ENCODE measurements around the gene EVI5. TPM values are rescaled to one million over a fixed set of nuclear protein-coding genes. Genes with fewer than 3 reads are reported as not detected.

Gene EVI5
- total RNA-seq, 1 experiment from 2014 or later: 31.2 TPM

- Mint-ChIP-seq H3K36me3 (ENCODE audit: insufficient read depth, unreplicated experiment) (no peaks in the 10 kb centered on the region), H3K4me1 (ENCODE audit: low read depth, unreplicated experiment) (peaks cover 23% of the 10 kb centered on the region), H3K4me3 (ENCODE audit: unreplicated experiment) (no peak overlapping the region), H3K27me3 (ENCODE audit: insufficient read depth, unreplicated experiment) (no peaks in the 10 kb centered on the region), H3K27ac (ENCODE audit: unreplicated experiment) (no peak overlapping the region), H3K9me3 (ENCODE audit: unreplicated experiment) (peaks cover 18% of the 10 kb centered on the region)
- intact Hi-C loops (cut with micrococcal nuclease; ENCODE audit: unreplicated experiment): no loop called here
- CTCF ChIA-PET: no interaction called here
- Histone ChIP-seq H3K4me3 (ENCODE audit: low read depth, low read length) (no peak overlapping the region), H3K36me3 (ENCODE audit: control insufficient read depth, insufficient read depth, low read length) (no peaks in the 10 kb centered on the region), H3K9me3 (no peaks in the 10 kb centered on the region), H3K4me1 (peaks cover 33% of the 10 kb centered on the region), H3K27me3 (replicated peaks; ENCODE audit: control insufficient read depth, insufficient read depth, low read length) (no peaks in the 10 kb centered on the region)
- no peak for TF ChIP-seq CTCF (IDR thresholded peaks at IDR 0.05; ENCODE audit: insufficient read depth in 1 of 2, low read depth in 1 of 2, low read length in 1 of 2, severe bottlenecking in 1 of 2, unreplicated experiment in 1 of 2)
- DNase-seq: no peak
- POLR2A ChIA-PET: no interaction called here
- BruUV-seq (replicated peaks): no TSS peak
Measured at GRCh38 chr1:92713939-92714338, 71.0 kb downstream of the EVI5 start.

DNA sequence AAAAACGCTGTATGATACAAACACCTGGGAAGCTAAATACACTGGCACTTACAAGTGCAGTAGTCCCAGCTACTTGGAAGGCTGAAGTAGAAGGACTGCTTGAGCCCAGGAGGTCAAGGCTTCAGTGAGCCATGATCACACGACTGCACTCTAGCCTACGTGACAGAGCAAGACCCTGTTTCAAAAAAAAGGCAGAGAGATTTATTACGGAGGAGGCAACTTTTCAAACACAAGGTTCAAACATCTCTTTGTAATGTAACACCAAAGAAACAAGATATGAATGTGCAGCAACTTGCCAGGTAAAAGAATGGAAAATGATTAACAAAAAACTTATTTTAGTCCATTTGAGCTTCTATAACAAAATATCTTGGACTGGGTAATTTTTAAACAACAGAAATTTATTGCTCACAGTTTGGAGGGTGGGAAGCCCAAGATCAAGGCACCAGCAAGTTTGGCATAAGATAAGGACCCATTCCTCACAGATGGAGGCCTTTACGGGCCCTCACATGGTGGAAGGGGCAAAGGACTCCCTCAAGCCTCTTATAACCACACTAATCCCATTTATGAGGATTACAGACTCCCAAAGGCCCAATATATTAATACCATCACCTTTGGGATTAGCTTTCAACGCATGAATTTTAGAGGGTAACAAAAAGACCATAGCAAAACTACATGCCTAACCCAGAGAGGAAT lies 73.3 kb downstream of the EVI5 start:
- Histone ChIP-seq H3K36me3 (ENCODE audit: control insufficient read depth, insufficient read depth, low read length) (no peaks in the 10 kb centered on the region), H3K4me3 (ENCODE audit: low read depth, low read length) (no peak overlapping the region), H3K4me1 (peaks cover 42% of the 10 kb centered on the region), H3K27me3 (replicated peaks; ENCODE audit: control insufficient read depth, insufficient read depth, low read length) (no peaks in the 10 kb centered on the region), H3K9me3 (no peaks in the 10 kb centered on the region)
- DNase-seq: peak; percentile 30 to 68
- Mint-ChIP-seq H3K4me1 (ENCODE audit: low read depth, unreplicated experiment) (peaks cover 29% of the 10 kb centered on the region), H3K27me3 (ENCODE audit: insufficient read depth, unreplicated experiment) (no peaks in the 10 kb centered on the region), H3K36me3 (ENCODE audit: insufficient read depth, unreplicated experiment) (no peaks in the 10 kb centered on the region), H3K4me3 (ENCODE audit: unreplicated experiment) (peak overlapping the region; percentile 25), H3K27ac (ENCODE audit: unreplicated experiment) (peak overlapping the region; percentile 64), H3K9me3 (ENCODE audit: unreplicated experiment) (no peaks in the 10 kb centered on the region)
- no TSS peak for BruUV-seq (replicated peaks)
- ChIA-PET POLR2A (interaction anchor here (0.7 kb wide), 1 partner anchor 85 kb away, joined by 3 read pairs; no protein-coding TSS in a partner anchor), CTCF (no interaction called here)
- intact Hi-C loops (cut with micrococcal nuclease; ENCODE audit: unreplicated experiment): no loop called here
- no peak for TF ChIP-seq CTCF (IDR thresholded peaks at IDR 0.05; ENCODE audit: insufficient read depth in 1 of 2, low read depth in 1 of 2, low read length in 1 of 2, severe bottlenecking in 1 of 2, unreplicated experiment in 1 of 2)

DNA sequence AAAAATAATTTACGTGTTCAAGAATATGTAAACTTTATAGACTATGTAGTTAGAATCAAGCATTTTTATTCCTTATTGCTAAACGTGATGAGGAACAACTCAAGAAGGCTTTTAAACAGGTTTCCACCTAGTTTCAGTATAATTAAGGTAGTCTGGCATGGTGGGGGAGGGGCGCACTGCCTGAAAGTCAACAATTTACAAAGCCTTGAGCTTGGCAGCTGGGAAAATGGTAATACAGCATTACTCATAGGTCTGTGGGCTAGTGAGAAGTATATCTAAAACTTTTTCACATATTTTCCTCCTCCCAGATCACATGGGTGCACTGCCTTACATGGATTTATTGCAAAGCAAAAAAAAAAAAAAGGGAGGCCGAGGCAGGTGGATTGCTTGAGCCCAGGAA lies 75.2 kb downstream of the EVI5 start:
- ChIA-PET POLR2A (no interaction called here), CTCF (no interaction called here)
- no peaks in the 10 kb centered on the region for H3K9me3 ChIP-seq
- no peak overlapping the region for H3K4me3 Mint-ChIP-seq (ENCODE audit: unreplicated experiment)
- no peaks in the 10 kb centered on the region for H3K9me3 Mint-ChIP-seq (ENCODE audit: unreplicated experiment)
- H3K36me3 ChIP-seq (ENCODE audit: control insufficient read depth, insufficient read depth, low read length): no peaks in the 10 kb centered on the region
- H3K4me3 ChIP-seq (ENCODE audit: low read depth, low read length): no peak overlapping the region
- H3K27me3 ChIP-seq (replicated peaks; ENCODE audit: control insufficient read depth, insufficient read depth, low read length): no peaks in the 10 kb centered on the region
- no TSS peak for BruUV-seq (replicated peaks)
- intact Hi-C loops (cut with micrococcal nuclease; ENCODE audit: unreplicated experiment): no loop called here
- peaks cover 59% of the 10 kb centered on the region for H3K4me1 ChIP-seq
- TF ChIP-seq CTCF (IDR thresholded peaks at IDR 0.05; ENCODE audit: insufficient read depth in 1 of 2, low read depth in 1 of 2, low read length in 1 of 2, severe bottlenecking in 1 of 2, unreplicated experiment in 1 of 2): no peak
- H3K36me3 Mint-ChIP-seq (ENCODE audit: insufficient read depth, unreplicated experiment): no peaks in the 10 kb centered on the region
- no peak overlapping the region for H3K27ac Mint-ChIP-seq (ENCODE audit: unreplicated experiment)
- H3K27me3 Mint-ChIP-seq (ENCODE audit: insufficient read depth, unreplicated experiment): no peaks in the 10 kb centered on the region
- H3K4me1 Mint-ChIP-seq (ENCODE audit: low read depth, unreplicated experiment): peaks cover 29% of the 10 kb centered on the region
- peak; percentile 24 to 34 for DNase-seq

All from Caco-2 (cell line).